Left lung (tissue), 10 donors: ENCODE measurements around the gene GALNT2. TPM values are rescaled to one million over a fixed set of nuclear protein-coding genes. Genes with fewer than 3 reads are reported as not detected.

ENCODE experiments used
- ATAC-seq: fragments of 200-7000 bp; cut with Tn5 transposase; one replicate; pipeline ENCODE4 v1.9.1; 2020; ENCODE audit warnings: moderate library complexity
- DNase-seq, 4 donors: peaks; one replicate each; pipeline ENCODE4 v3.0.0-alpha.2; 2013 to 2020
- H3K27ac ChIP-seq, 2 donors: fragments of 200-600 bp; sonication (generic) in 1 of 2; one replicate each; pipeline versions ENCODE4 v1.5.0 to v1.8.0; 2020 to 2021
- H3K27me3 ChIP-seq, 2 donors: fragments of 200-600 bp; sonication (generic) in 1 of 2; one replicate each; pipeline versions ENCODE4 v1.5.0 to v1.8.0; 2020 to 2021
- H3K36me3 ChIP-seq, 2 donors: fragments of 200-600 bp; sonication (generic) in 1 of 2; one replicate each; pipeline versions ENCODE4 v1.5.0 to v1.8.0; 2020 to 2021
- H3K4me1 ChIP-seq, 2 donors: fragments of 200-600 bp; one replicate each; pipeline ENCODE4 v1.8.0; 2021
- H3K4me3 ChIP-seq, 2 donors: fragments of 200-600 bp; sonication (generic) in 1 of 2; one replicate each; pipeline versions ENCODE4 v1.5.0 to v1.8.0; 2020 to 2021; ENCODE audit warnings: mild to moderate bottlenecking in 1 of 2
- H3K9me3 ChIP-seq, 2 donors: fragments of 200-600 bp; sonication (generic) in 1 of 2; one replicate each; pipeline versions ENCODE4 v1.5.0 to v1.8.0; 2020 to 2021
- intact Hi-C, 2 donors: fragments of 100-400 bp; cut with DNase I; formaldehyde crosslinking; loops; one replicate each; pipeline versions ENCODE4 v1.11.2 to v1.14.2; 2022
- polyA plus RNA-seq, 6 donors: library from polyadenylated mRNA; unstranded; fragments of 120-200 nt; gene quantifications; one replicate each; pipeline ENCODE4 v1.2.1, GENCODE V29; 2013; ENCODE audit not compliant: insufficient read length in 6 of 6
- total RNA-seq, 2 donors: library from RNA; stranded (reverse); fragmentation: NEBNext Ultra II Directional; extraction: Animal tissue kit (Norgen Biotek cat#: 25700); gene quantifications; one replicate each; pipeline ENCODE4 v1.2.1, GENCODE V29; 2021
- TF ChIP-seq, protein P1 (sequence below), 2 donors: fragments of 200-600 bp; sonication (generic) in 1 of 2; IDR thresholded peaks; one replicate each; pipeline versions ENCODE4 v1.5.0 to v1.8.0; 2021; ENCODE audit warnings: antibody characterized with exemption in 2 of 2
- donor health status: DM: no; HTN: yes; CAD: no.
- donor health status: DM: no; HTN: no; CAD: no.

Gene GALNT2
- total and polyA plus RNA-seq, 8 donors: 27.6 to 114 (median 40.0) TPM

DNA sequence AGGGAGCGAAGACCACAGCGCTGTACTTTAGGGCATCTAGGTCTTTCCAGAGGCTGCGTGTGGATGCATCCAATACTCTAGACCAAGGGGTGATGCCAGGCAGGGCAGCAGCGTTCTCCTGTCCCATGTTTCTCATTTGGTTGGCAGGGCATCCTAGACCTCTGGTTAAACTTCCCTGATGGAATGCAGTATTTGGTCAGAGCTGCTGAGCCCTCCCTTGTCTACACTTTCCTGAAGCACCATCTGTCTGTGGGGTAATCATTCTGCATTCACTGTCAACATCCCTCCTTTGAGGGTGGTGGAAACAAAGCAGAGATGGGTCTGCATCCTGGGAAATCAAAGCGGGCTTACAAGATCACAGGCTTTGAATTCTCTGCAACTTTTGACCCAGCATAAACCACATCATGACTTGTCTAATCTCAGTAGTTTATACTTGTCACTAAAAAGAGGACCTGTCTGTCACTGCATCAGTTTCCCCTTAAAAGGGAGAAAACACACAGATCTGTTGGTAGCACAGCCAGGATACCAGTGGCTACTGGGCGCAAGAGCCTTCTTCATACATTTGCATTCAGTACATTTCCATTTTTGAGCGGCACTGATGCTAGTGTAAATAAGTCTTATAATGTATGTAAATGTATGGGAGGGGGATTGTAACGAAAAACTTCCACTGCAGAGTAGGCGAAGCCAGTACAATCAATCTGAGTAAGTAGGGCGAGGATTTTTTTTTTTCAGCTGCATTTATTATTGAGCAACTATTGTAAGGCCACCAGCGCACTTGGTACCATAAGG lies 106.3 kb downstream of the GALNT2 start:
- Histone ChIP-seq H3K27ac (no peak overlapping the region), H3K4me3 (no peak overlapping the region), H3K4me1 (peaks cover 5 to 29% of the 10 kb centered on the region in 2 donors), H3K27me3 (no peaks in the 10 kb centered on the region), H3K36me3 (peaks cover 0 to 4% of the 10 kb centered on the region in 2 donors), H3K9me3 (no peaks in the 10 kb centered on the region)
- TF ChIP-seq, protein P1, sequence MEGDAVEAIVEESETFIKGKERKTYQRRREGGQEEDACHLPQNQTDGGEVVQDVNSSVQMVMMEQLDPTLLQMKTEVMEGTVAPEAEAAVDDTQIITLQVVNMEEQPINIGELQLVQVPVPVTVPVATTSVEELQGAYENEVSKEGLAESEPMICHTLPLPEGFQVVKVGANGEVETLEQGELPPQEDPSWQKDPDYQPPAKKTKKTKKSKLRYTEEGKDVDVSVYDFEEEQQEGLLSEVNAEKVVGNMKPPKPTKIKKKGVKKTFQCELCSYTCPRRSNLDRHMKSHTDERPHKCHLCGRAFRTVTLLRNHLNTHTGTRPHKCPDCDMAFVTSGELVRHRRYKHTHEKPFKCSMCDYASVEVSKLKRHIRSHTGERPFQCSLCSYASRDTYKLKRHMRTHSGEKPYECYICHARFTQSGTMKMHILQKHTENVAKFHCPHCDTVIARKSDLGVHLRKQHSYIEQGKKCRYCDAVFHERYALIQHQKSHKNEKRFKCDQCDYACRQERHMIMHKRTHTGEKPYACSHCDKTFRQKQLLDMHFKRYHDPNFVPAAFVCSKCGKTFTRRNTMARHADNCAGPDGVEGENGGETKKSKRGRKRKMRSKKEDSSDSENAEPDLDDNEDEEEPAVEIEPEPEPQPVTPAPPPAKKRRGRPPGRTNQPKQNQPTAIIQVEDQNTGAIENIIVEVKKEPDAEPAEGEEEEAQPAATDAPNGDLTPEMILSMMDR (IDR thresholded peaks at IDR 0.05): no peak
- ATAC-seq (no peak), DNase-seq (no peak)
- intact Hi-C loops: no loop called here

DNA sequence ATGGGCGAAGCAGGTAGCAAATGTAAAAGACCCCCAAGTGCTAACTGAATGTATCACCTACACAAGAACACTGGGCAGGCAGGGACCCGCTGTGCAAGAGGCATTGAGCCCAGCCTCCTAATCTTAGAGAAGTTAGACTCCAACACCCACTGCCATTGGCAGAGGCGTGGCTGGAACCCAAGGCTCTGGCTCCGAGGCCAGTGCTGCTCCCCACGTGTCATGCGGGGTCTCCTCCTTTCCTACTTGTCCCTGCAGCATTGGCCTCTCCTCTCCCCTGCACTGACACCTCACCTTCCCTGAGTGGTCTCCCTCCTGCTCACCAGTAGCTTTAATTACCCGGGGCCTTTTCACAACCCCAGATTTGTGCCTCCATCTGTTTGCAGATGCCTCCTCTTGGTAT lies 107.0 kb downstream of the GALNT2 start:
- peaks cover 5 to 27% of the 10 kb centered on the region in 2 donors for H3K4me1 ChIP-seq
- no peaks in the 10 kb centered on the region for H3K27me3 ChIP-seq
- no peak overlapping the region for H3K27ac ChIP-seq
- H3K4me3 ChIP-seq: no peak overlapping the region
- intact Hi-C loops: no loop called here
- TF ChIP-seq, protein P1 (IDR thresholded peaks at IDR 0.05): no peak
- H3K36me3 ChIP-seq: peaks cover 0 to 10% of the 10 kb centered on the region in 2 donors
- no peaks in the 10 kb centered on the region for H3K9me3 ChIP-seq
- DNase-seq (no peak), ATAC-seq (no peak)

DNA sequence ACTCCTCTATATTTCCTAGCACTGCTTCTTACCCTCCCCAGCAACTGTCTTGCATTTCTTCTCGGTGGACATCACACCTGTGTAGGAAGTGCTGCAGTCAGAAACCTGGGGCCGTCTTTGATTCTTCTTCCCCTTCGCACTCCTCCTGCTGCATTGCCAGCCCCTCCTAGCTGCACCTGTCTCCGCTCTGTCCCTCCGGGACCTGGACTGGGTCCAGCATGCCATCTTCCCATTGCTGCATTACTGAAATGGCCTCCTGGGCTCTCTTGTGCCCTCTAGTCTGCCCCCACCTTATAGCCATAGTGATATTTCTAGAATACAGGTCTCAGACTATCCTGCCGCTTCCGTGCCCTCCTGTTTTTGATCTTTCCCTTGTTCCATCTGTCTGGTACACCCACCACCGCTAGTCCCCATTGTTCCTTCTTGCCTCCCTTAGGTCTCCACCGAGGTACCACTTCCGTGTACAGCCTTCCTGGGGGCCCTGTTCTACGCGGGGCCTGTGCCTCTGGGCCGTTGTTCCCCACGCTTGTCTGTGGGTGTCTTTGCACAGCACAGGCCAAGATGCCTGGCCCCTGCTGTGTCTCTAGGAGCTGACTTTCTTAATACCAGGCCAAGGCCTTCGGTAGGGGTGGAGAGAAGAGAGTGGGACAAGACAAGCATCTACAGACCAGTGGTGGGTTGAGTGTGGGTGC lies 107.6 kb downstream of the GALNT2 start:
- intact Hi-C loops: no loop called here
- no peaks in the 10 kb centered on the region for H3K27me3 ChIP-seq
- no peaks in the 10 kb centered on the region for H3K9me3 ChIP-seq
- TF ChIP-seq, protein P1 (IDR thresholded peaks at IDR 0.05): no peak
- H3K27ac ChIP-seq: no peak overlapping the region
- no peak for ATAC-seq
- H3K36me3 ChIP-seq: peaks cover 0 to 16% of the 10 kb centered on the region in 2 donors
- peaks cover 2 to 21% of the 10 kb centered on the region in 2 donors for H3K4me1 ChIP-seq
- H3K4me3 ChIP-seq: no peak overlapping the region
- peak in 1 of 4 donors; percentile 27 for DNase-seq

DNA sequence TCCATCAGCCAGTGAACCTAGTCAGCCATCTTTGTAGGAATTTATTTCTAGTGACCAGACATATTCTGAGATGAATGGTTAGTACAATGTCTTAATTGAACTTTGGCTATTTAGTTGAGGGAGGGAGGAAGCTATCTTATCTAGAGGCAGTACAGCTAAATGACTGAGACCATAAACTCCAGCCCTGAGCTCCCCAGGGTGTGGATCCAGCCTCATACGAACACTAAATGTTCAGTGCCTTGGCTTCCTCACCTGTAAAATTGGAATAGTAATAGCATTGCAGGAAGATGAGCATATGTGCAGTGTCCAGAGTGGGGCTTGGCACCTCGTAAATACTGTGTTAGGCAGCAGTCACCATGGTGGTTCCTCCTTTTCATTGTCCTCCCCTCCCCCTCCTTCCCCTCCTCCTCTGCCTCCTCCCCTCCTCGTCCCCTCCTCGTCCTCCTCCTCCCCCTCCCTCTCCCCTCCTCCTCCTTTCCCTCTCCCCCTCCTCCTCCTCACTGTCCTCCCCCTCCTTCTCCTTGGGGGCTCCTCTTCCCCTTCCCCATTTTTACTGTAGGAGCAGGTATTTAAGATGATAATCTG lies 108.2 kb downstream of the GALNT2 start:
- no peaks in the 10 kb centered on the region for H3K27me3 ChIP-seq
- peaks cover 0 to 19% of the 10 kb centered on the region in 2 donors for H3K36me3 ChIP-seq
- intact Hi-C loops: no loop called here
- H3K27ac ChIP-seq: no peak overlapping the region
- peaks cover 0 to 16% of the 10 kb centered on the region in 2 donors for H3K4me1 ChIP-seq
- ATAC-seq (no peak), DNase-seq (no peak)
- no peak overlapping the region for H3K4me3 ChIP-seq
- no peaks in the 10 kb centered on the region for H3K9me3 ChIP-seq
- TF ChIP-seq, protein P1 (IDR thresholded peaks at IDR 0.05): no peak

DNA sequence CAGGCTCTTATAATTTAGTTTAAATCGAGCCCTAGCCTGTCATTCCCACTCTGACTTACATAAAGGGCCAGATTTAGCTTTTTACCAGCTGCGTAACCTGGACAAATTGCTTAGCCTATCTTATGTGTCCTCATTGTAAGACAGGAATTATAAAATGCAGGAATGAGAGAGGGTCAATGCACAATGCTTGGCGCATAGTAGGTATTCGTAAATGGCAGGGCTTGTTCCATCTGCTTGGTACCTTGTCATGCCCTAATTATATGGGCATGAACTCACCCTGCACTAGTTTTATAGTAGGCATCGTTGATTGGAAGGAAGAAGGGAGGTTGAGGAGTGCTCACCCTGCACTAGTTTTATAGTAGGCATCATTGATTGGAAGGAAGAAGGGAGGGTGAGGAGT lies 108.8 kb downstream of the GALNT2 start:
- ATAC-seq (no peak), DNase-seq (no peak)
- Histone ChIP-seq H3K4me3 (no peak overlapping the region), H3K27me3 (no peaks in the 10 kb centered on the region), H3K9me3 (no peaks in the 10 kb centered on the region), H3K36me3 (peaks cover 0 to 19% of the 10 kb centered on the region in 2 donors), H3K4me1 (peaks cover 0 to 15% of the 10 kb centered on the region in 2 donors), H3K27ac (no peak overlapping the region)
- TF ChIP-seq, protein P1 (IDR thresholded peaks at IDR 0.05): no peak
- intact Hi-C loops: no loop called here
